HG02571 (cell line): Measurements from ENCODE around the gene KCNAB2.

ENCODE experiments used
- ATAC-seq: cut with Tn5 transposase; IDR thresholded peaks from one replicate; pipeline ENCODE4 v1.9.1; 2021; ENCODE audit warnings: mild to moderate bottlenecking, moderate library complexity; ENCODE audit not compliant: unreplicated experiment

The KCNAB2 gene

DNA sequence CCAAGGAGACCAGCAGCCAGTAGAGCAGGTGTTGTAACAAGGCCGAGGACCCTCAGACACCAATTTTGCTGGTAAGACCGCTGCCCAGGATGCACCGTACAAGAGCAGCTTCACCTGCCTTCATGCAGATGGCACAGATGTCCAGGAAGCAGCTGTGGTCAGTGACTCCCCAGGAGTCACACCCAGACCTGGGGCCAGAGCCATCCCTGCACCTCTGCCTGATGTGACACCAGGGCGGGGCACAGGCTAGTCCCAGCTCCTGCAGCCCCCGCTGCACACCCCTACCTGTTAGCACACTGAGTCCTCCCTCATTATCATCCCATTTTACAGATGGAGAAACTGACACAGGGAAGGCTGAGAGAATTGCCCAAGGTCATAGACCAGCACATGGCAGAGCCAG, 16.3 kb upstream of the KCNAB2 start:
- no peak for ATAC-seq

DNA sequence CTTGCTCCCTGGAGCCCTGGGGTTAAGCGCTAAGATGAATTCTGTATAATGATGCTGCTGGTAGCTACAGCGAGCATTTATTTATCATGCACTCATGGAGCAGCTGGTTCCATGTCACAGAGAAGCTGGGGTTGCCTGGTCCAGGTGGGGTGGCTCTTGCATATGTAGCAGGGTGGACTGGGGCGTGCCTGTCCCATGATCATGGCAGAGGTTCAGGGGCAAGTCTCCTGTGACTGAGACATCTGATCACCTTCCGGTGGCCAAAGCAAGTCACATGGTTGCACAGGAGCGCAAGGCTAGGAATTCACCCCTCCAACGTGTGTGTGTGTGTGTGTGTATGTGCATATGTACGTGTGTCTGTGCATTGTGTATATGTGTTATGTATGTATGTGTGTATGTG, 15.6 kb upstream of the KCNAB2 start:
- ATAC-seq: no peak

DNA sequence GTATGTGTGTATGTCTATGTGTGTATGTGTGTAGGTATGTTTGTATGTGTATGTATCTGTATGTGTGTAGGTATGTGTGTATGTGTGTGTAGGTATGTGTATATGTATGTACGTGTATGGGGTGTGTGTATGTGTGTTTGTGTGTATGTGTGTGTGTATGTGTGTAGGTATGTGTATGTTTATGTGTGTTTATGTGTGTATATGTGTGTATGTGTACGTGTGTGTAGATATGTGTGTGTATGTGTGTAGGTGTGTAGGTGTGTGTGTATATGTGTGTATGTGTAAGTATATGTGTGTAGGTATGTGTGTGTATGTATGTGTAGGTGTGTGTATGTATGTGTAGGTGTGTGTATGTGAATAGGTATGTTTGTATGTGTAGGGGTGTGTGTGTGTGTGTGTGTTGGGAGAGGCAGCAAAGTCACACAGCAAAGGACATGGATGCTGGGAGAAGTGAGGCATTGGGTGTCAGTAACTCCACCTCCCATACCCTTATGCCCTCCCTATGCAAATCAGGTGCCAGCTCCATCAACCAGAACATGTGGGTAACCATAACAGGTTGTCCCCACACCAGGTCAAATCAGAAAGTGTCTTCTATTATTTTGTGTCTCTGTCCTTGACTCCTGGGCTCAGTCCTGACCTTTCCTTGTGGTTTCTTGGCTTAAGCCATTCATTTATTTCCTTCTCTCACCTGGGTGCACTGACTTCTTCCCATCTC, 15.0 kb upstream of the KCNAB2 start:
- ATAC-seq: no peak

DNA sequence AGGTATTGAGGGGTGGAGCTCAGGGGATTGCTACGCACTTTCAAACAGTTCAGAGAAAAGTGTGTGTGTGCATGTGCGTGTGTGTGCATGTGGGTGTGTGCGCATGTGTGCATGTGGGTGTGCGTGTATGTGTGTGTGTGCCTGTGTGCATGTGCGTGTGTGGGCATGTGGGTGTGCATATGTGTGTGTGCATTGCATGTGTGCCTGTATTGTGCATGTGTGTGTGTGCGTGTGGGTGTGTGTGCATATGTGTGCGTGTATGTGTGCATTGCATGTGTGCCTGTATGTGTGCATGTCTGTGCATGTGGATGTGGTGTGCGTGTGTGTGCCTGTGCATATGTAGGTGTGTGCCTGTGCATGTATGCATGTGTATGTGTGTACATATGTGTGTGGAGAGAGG, 12.6 kb upstream of the KCNAB2 start:
- ATAC-seq: no peak

DNA sequence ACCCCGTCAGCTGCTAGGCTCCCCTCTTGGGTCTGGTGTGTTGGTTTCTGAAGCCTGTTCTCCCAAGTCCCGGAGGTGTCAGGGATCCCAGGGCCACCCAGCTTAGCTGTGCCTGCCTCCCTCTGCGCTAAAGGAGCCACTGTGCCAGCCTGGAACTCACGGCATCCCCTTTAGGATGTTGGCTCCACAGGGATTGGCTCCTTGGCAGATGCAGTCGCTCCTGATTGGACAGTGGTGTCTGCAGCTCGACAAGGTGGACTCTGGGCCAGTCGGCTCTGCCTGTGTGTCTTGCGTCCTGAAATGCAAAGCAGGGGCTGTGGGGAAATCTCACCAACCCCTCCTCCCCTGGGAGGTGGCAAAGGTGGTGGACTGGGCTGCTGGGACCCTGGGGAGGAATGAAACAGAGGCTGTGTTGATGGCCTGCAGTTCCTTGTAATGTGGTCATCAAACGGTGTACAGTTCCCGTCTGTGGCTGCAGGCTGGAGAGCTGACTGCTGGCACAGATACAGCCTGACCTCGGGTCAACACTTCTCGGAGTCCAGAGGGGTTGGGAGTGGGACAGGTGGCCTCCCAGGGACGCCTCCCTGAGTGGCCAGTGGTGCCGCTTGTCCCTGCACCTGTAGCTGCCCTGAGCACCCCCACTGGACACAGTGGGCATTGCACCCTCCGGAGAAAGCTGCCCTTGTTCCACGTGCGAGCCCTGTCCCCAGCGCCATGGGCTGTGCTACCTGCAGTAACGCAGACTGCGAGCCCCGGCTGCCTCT, 11.5 kb upstream of the KCNAB2 start:
- ATAC-seq: no peak

DNA sequence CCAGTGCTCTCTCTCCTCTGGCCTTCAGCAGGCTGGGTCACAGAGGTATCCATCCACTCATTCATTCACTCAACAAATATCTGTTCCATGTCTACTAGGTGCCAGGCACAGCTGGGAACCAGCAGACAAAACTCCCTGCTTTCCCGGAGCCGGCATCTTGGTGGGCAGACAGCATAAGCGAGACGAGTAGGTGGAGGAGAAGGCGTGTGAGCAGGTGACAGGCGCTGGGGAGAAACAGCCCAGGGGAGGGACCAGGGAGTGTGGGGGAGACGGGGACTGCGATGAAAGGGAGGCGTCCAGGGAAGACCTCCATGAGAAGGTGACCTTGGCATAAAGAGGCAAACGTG, 11.0 kb upstream of the KCNAB2 start:
- no peak for ATAC-seq

DNA sequence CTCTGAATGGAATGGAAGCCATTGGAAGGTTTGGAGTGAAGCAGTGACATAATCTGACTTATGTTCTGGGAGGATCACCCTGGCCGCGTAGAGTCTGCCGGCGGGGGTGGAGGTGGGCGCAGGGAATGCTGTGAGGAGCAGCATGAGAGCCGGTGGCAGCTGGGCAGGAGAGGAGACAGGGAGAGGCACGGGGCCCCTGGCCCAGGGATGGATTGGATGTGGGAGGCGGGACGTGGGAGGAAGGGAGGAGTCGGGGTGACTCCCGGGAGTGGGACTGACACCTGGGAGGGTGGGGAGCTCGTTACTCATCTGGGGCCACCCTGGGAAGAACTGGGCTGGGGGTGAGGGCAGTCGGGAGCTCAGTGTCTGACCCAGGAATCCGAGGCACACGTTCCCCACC, 10.4 kb upstream of the KCNAB2 start:
- ATAC-seq: no peak

DNA sequence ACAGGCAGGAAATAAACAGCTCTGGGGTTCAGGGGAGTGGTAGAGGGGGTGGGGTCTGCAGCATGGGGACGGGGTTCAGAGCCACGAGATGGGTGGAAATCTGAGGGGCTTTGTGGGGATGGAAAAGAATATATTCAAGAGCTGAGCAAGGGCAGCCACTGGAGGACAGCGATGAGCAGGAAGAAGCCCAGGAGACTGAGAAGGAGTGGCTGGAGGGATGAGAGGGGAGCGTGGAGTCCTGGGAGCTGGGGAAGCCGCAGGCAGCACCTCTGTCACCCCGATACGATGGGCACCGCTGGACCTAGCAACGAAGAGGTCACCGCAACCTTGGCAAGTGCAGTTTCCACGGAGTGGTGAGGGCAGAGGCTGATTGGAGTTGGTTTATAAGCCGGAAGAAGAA, 10.0 kb upstream of the KCNAB2 start:
- no peak for ATAC-seq

DNA sequence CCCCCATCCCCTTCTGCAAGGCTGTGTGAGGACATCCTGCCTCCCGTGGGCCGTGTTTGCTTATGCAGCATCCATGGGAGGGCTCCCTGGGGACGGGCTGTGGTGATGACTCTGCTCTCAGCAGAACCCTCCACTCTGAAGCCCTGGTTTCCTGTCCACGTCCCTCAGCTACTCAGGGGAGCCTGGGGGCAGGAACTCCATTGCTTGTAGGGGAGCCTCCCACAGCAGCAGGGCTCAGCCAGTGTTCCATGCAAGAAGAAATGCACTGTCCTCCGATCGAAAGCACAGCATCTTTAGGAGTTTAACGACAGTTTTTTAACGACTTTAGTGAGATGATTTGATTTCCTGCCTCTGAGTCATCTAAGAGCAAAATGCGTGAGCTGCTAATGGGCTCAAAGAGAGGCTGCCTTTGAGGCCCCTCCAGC, 8.3 kb upstream of the KCNAB2 start:
- no peak for ATAC-seq

DNA sequence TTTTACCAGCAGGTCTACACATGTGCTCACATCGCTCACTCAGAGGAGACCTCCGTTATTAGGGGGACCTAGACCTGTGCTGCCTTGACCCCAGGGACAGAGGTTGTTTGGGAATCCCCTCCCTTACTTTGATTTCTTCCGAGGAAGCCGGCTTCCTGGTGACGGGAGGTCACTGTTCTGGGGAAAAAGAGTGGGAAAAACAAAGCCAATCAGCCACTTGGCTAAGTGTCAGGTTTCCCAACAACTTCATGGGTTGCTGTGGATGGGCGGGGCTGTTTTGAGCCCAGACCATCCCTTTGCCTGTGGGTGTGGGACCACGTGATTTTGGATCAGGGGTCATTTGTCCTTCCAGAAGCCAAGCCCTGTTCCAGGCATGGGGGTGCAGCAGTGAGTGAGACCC, 7.1 kb upstream of the KCNAB2 start:
- ATAC-seq: no peak

DNA sequence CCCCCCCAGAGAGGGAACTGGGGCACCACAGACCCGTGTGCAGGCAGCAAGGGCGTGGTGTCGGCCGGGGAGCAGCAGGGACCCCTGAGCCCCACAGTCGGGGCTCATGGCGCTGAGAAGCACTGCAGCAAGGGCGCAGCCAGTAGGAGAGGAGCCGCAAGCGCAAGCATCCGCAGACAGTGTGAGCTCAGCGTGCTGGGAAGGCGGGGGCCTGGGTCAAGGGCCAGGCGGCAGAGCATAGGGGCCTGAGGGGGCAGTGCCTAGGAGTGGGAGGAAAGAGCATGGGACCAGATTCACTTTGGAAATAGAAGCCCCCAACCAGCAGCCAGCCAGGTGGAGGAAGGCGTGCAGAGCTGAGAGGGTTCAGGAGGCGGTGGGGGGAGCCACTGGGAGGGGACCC, 6.7 kb upstream of the KCNAB2 start:
- ATAC-seq: no peak

DNA sequence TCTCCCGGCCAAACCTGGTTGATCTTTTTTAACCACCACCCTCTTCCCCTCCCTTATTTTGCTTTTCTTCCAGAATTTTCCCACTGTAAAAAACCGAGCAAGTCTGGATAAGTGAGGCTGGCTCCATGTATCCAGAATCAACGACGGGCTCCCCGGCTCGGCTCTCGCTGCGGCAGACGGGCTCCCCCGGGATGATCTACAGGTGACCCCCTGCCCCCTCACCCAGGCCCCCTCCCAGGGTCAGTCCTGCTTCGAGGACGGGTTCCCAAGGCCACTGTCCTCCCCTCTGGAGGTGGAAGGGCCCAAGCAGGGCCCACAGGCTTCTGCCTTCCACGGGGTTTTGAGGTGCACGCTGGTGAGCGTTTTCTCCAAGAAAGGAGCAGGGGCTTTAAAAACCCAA, 5.2 kb upstream of the KCNAB2 start:
- ATAC-seq: no peak

DNA sequence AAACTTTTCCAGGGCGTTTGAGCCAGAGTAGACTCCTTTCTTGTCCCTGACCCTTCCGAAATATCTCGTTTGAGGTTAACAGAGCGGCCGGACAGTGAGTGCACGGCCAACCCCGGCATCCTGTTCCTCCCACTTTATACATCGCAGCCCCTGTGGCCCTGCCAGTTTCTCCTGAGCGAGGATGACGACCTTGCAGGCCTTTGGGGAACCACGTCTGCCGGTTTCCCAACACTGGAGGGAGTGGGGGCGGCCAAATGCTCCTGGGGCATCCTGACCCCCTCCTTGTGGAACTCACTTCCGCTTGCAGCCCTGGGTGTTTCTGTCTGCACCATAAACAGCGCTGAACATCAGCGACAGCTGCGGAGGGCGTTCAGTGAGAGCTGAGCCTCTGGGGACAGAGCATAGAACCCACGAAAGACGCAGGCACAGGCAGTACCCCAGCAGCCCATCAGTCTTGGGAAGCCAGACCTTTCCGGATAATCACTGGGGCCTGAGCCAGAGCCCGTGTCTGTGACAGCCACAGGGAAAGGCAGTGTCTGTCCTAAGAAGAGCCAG, 4.8 kb upstream of the KCNAB2 start:
- ATAC-seq: no peak

DNA sequence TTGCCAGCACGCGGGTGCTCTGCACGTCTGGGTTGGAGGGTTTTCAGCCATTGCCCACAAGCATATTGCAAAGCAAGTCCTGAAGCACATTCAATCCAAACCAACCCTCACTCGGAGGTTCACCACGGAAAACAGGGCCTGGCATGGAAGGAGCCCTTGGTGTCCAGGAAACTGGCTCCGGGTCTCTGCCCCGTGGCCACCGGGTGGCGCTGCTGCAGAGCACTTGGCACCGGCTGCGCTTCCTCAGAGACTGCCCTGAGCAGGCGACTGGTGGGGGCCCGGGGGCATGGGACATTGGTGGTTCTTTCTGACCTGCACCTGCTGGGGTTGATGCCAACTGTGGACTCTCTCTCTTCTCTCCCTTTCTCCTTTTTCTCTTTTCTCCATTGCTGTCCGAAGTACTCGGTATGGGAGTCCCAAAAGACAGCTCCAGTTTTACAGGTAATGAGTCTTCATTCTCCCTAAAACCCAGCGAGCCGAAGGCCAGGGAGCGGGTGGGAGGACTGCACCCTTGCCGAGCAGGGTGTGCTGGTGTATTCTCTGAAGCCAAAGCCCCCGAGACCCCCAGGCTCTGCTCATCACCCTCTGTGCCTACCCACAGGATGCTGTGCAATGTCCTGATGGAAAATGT, 4.1 kb upstream of the KCNAB2 start:
- ATAC-seq: no peak

DNA sequence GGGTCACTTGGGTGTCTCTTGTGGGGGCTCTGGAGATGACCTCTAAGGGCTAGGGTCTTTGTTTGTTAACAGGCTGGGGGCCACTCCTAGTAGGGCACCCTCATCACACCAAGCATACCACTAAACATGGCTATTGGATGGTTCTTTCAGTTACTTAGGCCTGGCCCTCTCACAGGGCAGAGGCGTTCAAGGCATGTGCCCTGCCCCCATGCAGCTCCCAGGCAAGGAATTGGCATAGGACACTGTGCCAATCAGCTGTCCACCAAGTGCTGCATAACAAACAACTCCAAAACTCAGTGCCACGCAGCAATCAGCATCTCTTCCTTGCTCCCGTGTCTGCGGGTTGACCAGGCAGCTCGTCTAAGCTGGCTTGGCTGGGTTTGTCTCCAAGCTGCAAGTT, 2.1 kb upstream of the KCNAB2 start:
- ATAC-seq: no peak

DNA sequence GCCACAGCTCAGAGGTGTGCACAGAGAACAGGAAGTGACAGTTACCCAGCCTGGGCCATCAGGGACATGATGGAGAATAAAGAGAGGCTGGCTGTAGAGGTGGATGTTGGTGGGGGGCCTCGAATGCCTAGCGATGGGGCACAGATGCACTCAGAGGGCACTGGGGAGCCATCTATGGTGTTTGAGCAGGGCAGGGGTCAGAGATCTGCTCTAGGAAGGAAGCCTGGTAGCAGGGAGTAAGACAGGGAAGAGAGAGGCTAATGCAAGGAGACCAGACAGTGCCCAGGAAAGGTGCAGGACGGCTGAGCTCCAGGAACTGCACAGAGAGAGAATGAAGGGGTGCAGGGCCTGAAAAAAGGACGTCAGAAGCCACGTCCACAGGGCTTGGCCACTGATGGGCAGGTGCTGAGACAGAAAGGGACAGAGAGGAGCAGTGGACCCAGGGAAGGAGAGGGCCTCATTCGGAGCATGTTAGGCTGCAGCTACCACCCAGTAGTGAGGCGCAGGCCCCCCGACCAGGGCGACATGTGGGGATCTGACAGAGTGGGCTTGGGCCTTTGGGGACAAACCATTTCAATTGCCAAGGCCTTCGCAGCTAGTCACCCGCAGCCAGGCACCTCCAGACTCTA, 1.1 kb upstream of the KCNAB2 start:
- ATAC-seq: no peak

DNA sequence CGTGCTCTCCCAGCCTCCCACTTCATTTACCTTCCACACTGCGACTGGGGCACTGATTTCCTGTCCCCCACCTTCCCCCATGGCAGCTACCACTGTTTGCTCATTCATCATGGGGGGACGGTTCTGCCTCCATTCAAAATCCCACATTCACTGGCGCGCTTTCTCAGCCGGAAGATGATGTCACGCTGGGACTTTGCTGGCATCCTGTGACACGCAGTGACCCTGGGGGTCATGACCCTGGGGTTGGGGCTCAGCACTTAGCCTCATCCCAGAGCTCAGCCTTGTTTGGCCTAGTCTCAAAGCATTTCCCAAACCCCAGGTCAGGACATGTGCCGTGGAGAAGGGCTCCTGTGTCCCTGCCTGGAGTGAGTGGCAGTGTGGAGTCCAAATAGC, 582 bp upstream of the KCNAB2 start:
- no peak for ATAC-seq

DNA sequence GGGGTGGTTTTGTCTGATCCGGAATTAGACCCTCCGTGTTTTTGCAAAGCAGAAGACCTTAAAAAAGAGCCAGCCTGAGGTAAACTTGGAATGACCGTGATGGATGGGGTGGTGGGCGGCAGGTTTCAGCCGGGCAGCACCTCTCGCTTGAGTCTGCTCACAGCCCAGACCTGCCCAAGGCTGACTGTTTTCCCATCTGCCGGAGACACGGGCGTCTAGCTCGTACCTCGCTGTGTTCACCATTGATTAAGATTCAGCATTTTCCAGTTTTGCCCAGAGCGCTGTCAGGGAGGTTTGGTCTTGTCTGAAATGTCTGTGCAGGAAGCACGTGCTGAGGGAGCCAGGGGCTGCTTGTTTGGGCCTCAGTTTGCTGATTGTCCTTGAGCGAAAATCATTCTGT, 591 bp downstream of the KCNAB2 start:
- ATAC-seq: no peak

DNA sequence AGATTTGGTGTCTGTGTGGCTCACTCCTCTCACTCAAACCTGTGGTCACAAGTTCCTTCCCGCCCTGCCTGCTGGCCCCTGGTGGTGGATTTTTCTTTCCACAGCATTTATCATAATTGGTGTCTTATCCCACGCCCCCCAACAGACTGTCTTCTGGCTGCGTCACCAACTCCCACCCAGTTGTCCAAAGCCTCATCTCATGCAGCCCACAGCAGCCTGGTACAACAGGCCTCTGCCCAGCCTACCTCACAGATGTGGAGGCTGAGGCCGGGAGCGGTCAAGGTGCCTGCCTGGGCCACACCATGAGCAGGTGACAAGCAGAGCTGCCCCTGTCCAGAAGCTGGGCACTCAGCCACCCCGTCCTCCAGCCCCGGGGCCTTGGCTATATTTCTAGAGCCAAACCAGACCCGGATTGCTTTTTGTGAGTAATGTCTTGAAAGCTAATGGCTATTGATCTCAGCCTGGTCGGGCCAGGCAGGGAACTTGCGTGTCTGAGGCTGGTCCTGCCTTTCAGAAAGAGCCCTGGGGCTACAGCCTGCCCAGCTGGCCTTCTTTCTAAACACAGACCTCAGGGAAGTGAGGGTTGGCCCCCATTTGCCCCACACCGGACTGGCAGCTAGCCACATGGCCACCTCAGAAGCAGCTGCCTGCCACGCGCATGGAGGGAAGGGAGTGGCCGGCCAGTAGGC, 2.6 kb downstream of the KCNAB2 start:
- no peak for ATAC-seq

DNA sequence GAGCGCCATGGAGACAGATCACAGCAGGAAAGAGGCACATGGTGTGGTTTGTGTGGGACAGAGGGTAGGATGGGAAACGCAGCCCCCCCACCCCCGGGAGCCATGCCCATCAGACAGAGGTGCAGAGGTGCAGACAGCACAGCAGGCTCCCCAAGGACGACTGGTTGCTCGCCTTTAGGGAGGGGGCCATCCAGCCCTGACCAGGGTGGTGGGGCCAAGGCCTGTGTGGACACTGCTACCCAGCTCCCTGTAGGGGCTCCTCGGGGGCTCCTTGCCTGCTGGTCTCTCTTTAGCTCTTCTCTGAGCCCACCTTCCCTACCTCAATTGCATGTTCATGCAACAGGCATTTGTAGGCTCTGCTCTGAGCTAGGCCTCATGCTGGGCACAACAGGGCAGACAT, 3.7 kb downstream of the KCNAB2 start:
- no peak for ATAC-seq

DNA sequence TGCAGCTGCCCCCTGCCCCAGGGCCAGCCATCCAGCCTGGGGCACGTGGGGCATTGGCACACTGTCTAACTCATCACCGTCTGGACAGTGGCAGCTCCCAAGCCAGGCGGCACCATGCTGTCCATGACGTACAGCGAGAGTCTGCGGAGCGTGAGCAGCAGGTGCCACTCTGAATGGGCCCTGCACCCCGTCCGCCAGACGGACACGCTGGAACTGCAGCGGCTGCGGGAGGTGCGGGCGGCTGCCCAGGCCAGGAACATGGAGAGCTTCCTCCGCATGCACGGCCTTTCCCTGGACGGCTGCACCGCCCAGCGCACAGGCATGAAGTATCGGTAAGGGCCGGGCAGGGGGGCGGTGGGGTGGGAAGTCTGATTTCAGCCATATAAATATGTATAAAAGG, 5.7 kb downstream of the KCNAB2 start:
- ATAC-seq: no peak
